HEK293 (cell line): ENCODE measurements around the gene ATP23.

Experiments
- KLF1 ChIP-seq: fragments of 450-650 bp; formaldehyde crosslinking; IDR thresholded peaks from 2 replicates; pipeline ENCODE4 v1.5.1; 2016; ENCODE audit warnings: missing biosample characterization, missing genetic modification characterization
- KLF10 ChIP-seq: fragments of 450-650 bp; IDR thresholded peaks from 2 replicates; pipeline ENCODE4 v1.5.1; 2018; ENCODE audit warnings: missing biosample characterization, mild to moderate bottlenecking, missing genetic modification characterization
- KLF7 ChIP-seq: fragments of 450-650 bp; formaldehyde crosslinking; IDR thresholded peaks from 2 replicates; pipeline ENCODE4 v1.5.1; 2016; ENCODE audit warnings: missing biosample characterization, missing genetic modification characterization, borderline replicate concordance
- KLF9 ChIP-seq: fragments of 450-650 bp; formaldehyde crosslinking; IDR thresholded peaks from 2 replicates; pipeline ENCODE4 v1.5.1; 2016; ENCODE audit warnings: missing biosample characterization, missing genetic modification characterization, low read depth
- OVOL3 ChIP-seq: fragments of 450-650 bp; formaldehyde crosslinking; IDR thresholded peaks from 2 replicates; pipeline ENCODE4 v1.5.1; 2016; ENCODE audit warnings: missing biosample characterization, missing genetic modification characterization
- PRDM1 ChIP-seq: fragments of 450-650 bp; formaldehyde crosslinking; IDR thresholded peaks from 2 replicates; pipeline ENCODE4; 2016; ENCODE audit warnings: missing biosample characterization, missing genetic modification characterization
- REPIN1 ChIP-seq: fragments of 450-650 bp; formaldehyde crosslinking; IDR thresholded peaks from 2 replicates; pipeline ENCODE4 v1.5.1; 2017; ENCODE audit warnings: missing biosample characterization, missing genetic modification characterization, low read depth
- SCRT1 ChIP-seq: fragments of 450-650 bp; formaldehyde crosslinking; IDR thresholded peaks from 2 replicates; pipeline ENCODE4 v1.5.1; 2016; ENCODE audit warnings: missing biosample characterization, missing genetic modification characterization, borderline replicate concordance
- SCRT2 ChIP-seq: fragments of 450-650 bp; formaldehyde crosslinking; IDR thresholded peaks from 2 replicates; pipeline ENCODE4 v1.5.1; 2016; ENCODE audit warnings: missing biosample characterization, missing genetic modification characterization
- SP3 ChIP-seq: fragments of 450-650 bp; formaldehyde crosslinking; IDR thresholded peaks from 2 replicates; pipeline ENCODE4 v1.5.1; 2016; ENCODE audit warnings: missing biosample characterization, missing genetic modification characterization
- SP7 ChIP-seq: fragments of 450-650 bp; formaldehyde crosslinking; IDR thresholded peaks from 2 replicates; pipeline ENCODE4 v1.5.1; 2016; ENCODE audit warnings: missing biosample characterization, missing genetic modification characterization
- TCF7L2 ChIP-seq: IDR thresholded peaks from 2 replicates; pipeline ENCODE4 v1.6.1; 2011; ENCODE audit warnings: low read depth, mild to moderate bottlenecking, inconsistent platforms, low read length, moderate library complexity, borderline replicate concordance
- TRIM28 ChIP-seq: IDR thresholded peaks from 2 replicates; pipeline ENCODE4 v1.6.1; 2011; ENCODE audit warnings: low read length, control low read depth, borderline replicate concordance
- ZBTB48 ChIP-seq: fragments of 450-650 bp; formaldehyde crosslinking; IDR thresholded peaks from 2 replicates; pipeline ENCODE4 v1.5.1; 2016; ENCODE audit warnings: missing biosample characterization, missing genetic modification characterization
- ZBTB7A ChIP-seq: fragments of 450-650 bp; formaldehyde crosslinking; IDR thresholded peaks from 2 replicates; pipeline ENCODE4 v1.5.1; 2016; ENCODE audit warnings: low read depth, missing biosample characterization, missing genetic modification characterization
- ZFP69B ChIP-seq: fragments of 450-650 bp; formaldehyde crosslinking; IDR thresholded peaks from 2 replicates; pipeline ENCODE4 v1.5.1; 2016; ENCODE audit warnings: missing biosample characterization, missing genetic modification characterization
- ZNF114 ChIP-seq: fragments of 450-650 bp; formaldehyde crosslinking; IDR thresholded peaks from 2 replicates; pipeline ENCODE4 v1.5.0; 2017; ENCODE audit warnings: missing biosample characterization, missing genetic modification characterization
- ZNF133 ChIP-seq: fragments of 450-650 bp; formaldehyde crosslinking; IDR thresholded peaks from 2 replicates; pipeline ENCODE4 v1.5.1; 2016; ENCODE audit warnings: missing biosample characterization, missing genetic modification characterization
- ZNF169 ChIP-seq: fragments of 450-650 bp; formaldehyde crosslinking; IDR thresholded peaks from 2 replicates; pipeline ENCODE4 v1.5.1; 2016; ENCODE audit warnings: missing biosample characterization, missing genetic modification characterization
- ZNF19 ChIP-seq: fragments of 450-650 bp; formaldehyde crosslinking; IDR thresholded peaks from 2 replicates; pipeline ENCODE4; 2016; ENCODE audit warnings: missing biosample characterization, missing genetic modification characterization, low read depth
- ZNF202 ChIP-seq: fragments of 450-650 bp; formaldehyde crosslinking; IDR thresholded peaks from 2 replicates; pipeline ENCODE4 v1.5.1; 2016; ENCODE audit warnings: missing biosample characterization, missing genetic modification characterization, borderline replicate concordance
- ZNF335 ChIP-seq: fragments of 450-650 bp; formaldehyde crosslinking; conservative IDR thresholded peaks from 2 replicates; pipeline ENCODE4 v1.5.1; 2016; ENCODE audit warnings: missing biosample characterization, missing genetic modification characterization
- ZNF423 ChIP-seq: fragments of 450-650 bp; formaldehyde crosslinking; IDR thresholded peaks from 2 replicates; pipeline ENCODE4 v1.5.1; 2016; ENCODE audit warnings: missing biosample characterization, missing genetic modification characterization
- ZNF560 ChIP-seq: fragments of 450-650 bp; formaldehyde crosslinking; IDR thresholded peaks from 2 replicates; pipeline ENCODE4 v1.5.1; 2017; ENCODE audit warnings: missing biosample characterization, missing genetic modification characterization, borderline replicate concordance
- ZNF561 ChIP-seq: fragments of 450-650 bp; IDR thresholded peaks from 2 replicates; pipeline ENCODE4 v1.5.1; 2018; ENCODE audit warnings: missing biosample characterization, missing genetic modification characterization, borderline replicate concordance
- ZNF660 ChIP-seq: fragments of 450-650 bp; IDR thresholded peaks from 2 replicates; pipeline ENCODE4 v1.5.1; 2018; ENCODE audit warnings: missing biosample characterization, mild to moderate bottlenecking, missing genetic modification characterization
- ZNF747 ChIP-seq: fragments of 450-650 bp; formaldehyde crosslinking; IDR thresholded peaks from 2 replicates; pipeline ENCODE4 v1.5.1; 2016; ENCODE audit warnings: missing biosample characterization, missing genetic modification characterization
- ZNF76 ChIP-seq: fragments of 450-650 bp; formaldehyde crosslinking; IDR thresholded peaks from 2 replicates; pipeline ENCODE4; 2016; ENCODE audit warnings: low read depth, missing biosample characterization, missing genetic modification characterization, borderline replicate concordance
- ZNF837 ChIP-seq: fragments of 450-650 bp; formaldehyde crosslinking; IDR thresholded peaks from 2 replicates; pipeline ENCODE4 v1.5.1; 2016; ENCODE audit warnings: missing biosample characterization, missing genetic modification characterization
- ZNF843 ChIP-seq: fragments of 450-650 bp; formaldehyde crosslinking; IDR thresholded peaks from 2 replicates; pipeline ENCODE4 v1.5.1; 2016; ENCODE audit warnings: missing biosample characterization, missing genetic modification characterization
- TF ChIP-seq, protein P1 (sequence below): fragments of 450-650 bp; formaldehyde crosslinking; IDR thresholded peaks from 2 replicates; pipeline ENCODE4 v1.5.1; 2016; ENCODE audit warnings: missing biosample characterization, missing genetic modification characterization
- TF ChIP-seq, protein P2 (sequence below): fragments of 450-650 bp; formaldehyde crosslinking; IDR thresholded peaks from 2 replicates; pipeline ENCODE4 v1.5.1; 2017; ENCODE audit warnings: missing biosample characterization, missing genetic modification characterization
- TF ChIP-seq, protein P3 (sequence below): fragments of 450-650 bp; formaldehyde crosslinking; IDR thresholded peaks from 2 replicates; pipeline ENCODE4 v1.5.1; 2016; ENCODE audit warnings: missing biosample characterization, missing genetic modification characterization
- TF ChIP-seq, protein P4 (sequence below): fragments of 450-650 bp; formaldehyde crosslinking; IDR thresholded peaks from 2 replicates; pipeline ENCODE4 v1.5.0; 2017; ENCODE audit warnings: missing biosample characterization, missing genetic modification characterization, borderline replicate concordance
- TF ChIP-seq, protein P5 (sequence below): fragments of 450-650 bp; formaldehyde crosslinking; IDR thresholded peaks from 2 replicates; pipeline ENCODE4 v1.5.1; 2016; ENCODE audit warnings: missing biosample characterization, missing genetic modification characterization, low read depth

Gene ATP23

DNA sequence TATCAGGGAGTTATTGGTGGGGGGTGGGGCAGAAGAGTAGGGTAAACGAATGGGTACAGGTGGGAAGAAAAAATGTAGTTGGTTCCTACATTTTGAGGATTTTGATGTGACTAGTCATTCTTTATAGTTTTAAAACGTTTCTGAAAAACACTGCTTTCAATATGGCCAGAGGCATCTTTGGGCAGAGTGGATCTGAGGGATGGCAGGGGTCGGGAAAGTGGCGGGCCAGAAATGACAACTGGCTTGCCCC, 527 bp upstream of the ATP23 start (continued):
- TF ChIP-seq KLF9 (tag by site-specific recombination): no peak
- no peak for TF ChIP-seq ZNF169 (tag by site-specific recombination)
- TF ChIP-seq, protein P1, sequence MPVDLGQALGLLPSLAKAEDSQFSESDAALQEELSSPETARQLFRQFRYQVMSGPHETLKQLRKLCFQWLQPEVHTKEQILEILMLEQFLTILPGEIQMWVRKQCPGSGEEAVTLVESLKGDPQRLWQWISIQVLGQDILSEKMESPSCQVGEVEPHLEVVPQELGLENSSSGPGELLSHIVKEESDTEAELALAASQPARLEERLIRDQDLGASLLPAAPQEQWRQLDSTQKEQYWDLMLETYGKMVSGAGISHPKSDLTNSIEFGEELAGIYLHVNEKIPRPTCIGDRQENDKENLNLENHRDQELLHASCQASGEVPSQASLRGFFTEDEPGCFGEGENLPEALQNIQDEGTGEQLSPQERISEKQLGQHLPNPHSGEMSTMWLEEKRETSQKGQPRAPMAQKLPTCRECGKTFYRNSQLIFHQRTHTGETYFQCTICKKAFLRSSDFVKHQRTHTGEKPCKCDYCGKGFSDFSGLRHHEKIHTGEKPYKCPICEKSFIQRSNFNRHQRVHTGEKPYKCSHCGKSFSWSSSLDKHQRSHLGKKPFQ: no peak
- TF ChIP-seq ZNF561: no peak
- no peak for TF ChIP-seq ZNF76
- TF ChIP-seq ZNF114 (tag by site-specific recombination): no peak
- TF ChIP-seq SP7: no peak
- no peak for TF ChIP-seq TCF7L2
- 0 out of 2 replicates have a peak, but pooled peaks have one; percentile 3 for TF ChIP-seq SCRT1 (tag by site-specific recombination)
- TF ChIP-seq OVOL3: no peak
- TF ChIP-seq REPIN1 (tag by site-specific recombination): no peak
- TF ChIP-seq TRIM28: no peak
- TF ChIP-seq, protein P2, sequence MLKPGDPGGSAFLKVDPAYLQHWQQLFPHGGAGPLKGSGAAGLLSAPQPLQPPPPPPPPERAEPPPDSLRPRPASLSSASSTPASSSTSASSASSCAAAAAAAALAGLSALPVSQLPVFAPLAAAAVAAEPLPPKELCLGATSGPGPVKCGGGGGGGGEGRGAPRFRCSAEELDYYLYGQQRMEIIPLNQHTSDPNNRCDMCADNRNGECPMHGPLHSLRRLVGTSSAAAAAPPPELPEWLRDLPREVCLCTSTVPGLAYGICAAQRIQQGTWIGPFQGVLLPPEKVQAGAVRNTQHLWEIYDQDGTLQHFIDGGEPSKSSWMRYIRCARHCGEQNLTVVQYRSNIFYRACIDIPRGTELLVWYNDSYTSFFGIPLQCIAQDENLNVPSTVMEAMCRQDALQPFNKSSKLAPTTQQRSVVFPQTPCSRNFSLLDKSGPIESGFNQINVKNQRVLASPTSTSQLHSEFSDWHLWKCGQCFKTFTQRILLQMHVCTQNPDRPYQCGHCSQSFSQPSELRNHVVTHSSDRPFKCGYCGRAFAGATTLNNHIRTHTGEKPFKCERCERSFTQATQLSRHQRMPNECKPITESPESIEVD (tag by site-specific recombination): no peak
- TF ChIP-seq PRDM1: peak; percentile 71; the same call in 1 of the 2 replicates
- TF ChIP-seq, protein P3, sequence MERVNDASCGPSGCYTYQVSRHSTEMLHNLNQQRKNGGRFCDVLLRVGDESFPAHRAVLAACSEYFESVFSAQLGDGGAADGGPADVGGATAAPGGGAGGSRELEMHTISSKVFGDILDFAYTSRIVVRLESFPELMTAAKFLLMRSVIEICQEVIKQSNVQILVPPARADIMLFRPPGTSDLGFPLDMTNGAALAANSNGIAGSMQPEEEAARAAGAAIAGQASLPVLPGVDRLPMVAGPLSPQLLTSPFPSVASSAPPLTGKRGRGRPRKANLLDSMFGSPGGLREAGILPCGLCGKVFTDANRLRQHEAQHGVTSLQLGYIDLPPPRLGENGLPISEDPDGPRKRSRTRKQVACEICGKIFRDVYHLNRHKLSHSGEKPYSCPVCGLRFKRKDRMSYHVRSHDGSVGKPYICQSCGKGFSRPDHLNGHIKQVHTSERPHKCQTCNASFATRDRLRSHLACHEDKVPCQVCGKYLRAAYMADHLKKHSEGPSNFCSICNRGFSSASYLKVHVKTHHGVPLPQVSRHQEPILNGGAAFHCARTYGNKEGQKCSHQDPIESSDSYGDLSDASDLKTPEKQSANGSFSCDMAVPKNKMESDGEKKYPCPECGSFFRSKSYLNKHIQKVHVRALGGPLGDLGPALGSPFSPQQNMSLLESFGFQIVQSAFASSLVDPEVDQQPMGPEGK: no peak
- peak; percentile 50 for TF ChIP-seq SCRT2
- 0 out of 2 replicates have a peak, but pooled peaks have one; percentile 47 for TF ChIP-seq ZFP69B (tag by site-specific recombination)
- TF ChIP-seq KLF10 (tag by site-specific recombination): no peak
- no peak for TF ChIP-seq ZNF133 (tag by site-specific recombination)
- no peak for TF ChIP-seq ZNF423 (tag by site-specific recombination)
- TF ChIP-seq ZNF660 (tag by site-specific recombination): no peak
- TF ChIP-seq, protein P4, sequence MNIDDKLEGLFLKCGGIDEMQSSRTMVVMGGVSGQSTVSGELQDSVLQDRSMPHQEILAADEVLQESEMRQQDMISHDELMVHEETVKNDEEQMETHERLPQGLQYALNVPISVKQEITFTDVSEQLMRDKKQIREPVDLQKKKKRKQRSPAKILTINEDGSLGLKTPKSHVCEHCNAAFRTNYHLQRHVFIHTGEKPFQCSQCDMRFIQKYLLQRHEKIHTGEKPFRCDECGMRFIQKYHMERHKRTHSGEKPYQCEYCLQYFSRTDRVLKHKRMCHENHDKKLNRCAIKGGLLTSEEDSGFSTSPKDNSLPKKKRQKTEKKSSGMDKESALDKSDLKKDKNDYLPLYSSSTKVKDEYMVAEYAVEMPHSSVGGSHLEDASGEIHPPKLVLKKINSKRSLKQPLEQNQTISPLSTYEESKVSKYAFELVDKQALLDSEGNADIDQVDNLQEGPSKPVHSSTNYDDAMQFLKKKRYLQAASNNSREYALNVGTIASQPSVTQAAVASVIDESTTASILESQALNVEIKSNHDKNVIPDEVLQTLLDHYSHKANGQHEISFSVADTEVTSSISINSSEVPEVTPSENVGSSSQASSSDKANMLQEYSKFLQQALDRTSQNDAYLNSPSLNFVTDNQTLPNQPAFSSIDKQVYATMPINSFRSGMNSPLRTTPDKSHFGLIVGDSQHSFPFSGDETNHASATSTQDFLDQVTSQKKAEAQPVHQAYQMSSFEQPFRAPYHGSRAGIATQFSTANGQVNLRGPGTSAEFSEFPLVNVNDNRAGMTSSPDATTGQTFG: no peak
- no peak for TF ChIP-seq ZNF202 (tag by site-specific recombination)
- TF ChIP-seq ZNF560 (tag by site-specific recombination): no peak
- TF ChIP-seq ZBTB7A (tag by site-specific recombination): no peak
- TF ChIP-seq ZBTB48 (tag by site-specific recombination): peak; percentile 76; the same call in 1 of the 2 replicates
- no peak for TF ChIP-seq ZNF843 (tag by site-specific recombination)
- TF ChIP-seq SP3 (tag by site-specific recombination): no peak
- TF ChIP-seq ZNF747 (tag by site-specific recombination): no peak
- TF ChIP-seq KLF7 (tag by site-specific recombination): no peak
- TF ChIP-seq ZNF837 (tag by site-specific recombination): no peak
- TF ChIP-seq KLF1: no peak
- TF ChIP-seq, protein P5, sequence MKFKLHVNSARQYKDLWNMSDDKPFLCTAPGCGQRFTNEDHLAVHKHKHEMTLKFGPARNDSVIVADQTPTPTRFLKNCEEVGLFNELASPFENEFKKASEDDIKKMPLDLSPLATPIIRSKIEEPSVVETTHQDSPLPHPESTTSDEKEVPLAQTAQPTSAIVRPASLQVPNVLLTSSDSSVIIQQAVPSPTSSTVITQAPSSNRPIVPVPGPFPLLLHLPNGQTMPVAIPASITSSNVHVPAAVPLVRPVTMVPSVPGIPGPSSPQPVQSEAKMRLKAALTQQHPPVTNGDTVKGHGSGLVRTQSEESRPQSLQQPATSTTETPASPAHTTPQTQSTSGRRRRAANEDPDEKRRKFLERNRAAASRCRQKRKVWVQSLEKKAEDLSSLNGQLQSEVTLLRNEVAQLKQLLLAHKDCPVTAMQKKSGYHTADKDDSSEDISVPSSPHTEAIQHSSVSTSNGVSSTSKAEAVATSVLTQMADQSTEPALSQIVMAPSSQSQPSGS (tag by site-specific recombination): no peak
- no peak for TF ChIP-seq ZNF19 (tag by site-specific recombination)
- TF ChIP-seq ZNF335: peak; percentile 46; the same call in 1 of the 2 replicates
